Panc1 (cell line): ENCODE measurements around the gene PLCL1.

Source experiments
- CTCF ChIP-seq: fragments of 450-650 bp; IDR thresholded peaks from 2 replicates; pipeline ENCODE4 v1.5.1; 2017; ENCODE audit warnings: mild to moderate bottlenecking
- POLR2AphosphoS5 ChIP-seq: IDR thresholded peaks from 2 replicates; pipeline ENCODE4 v1.6.1; 2012; ENCODE audit warnings: mild to moderate bottlenecking, low read depth, low read length, moderate library complexity
- REST ChIP-seq, 2 experiments: IDR thresholded peaks; 2 replicates each; pipeline ENCODE4 v1.6.1; 2011 to 2012; ENCODE audit warnings: low read depth in 2 of 2, control low read depth in 1 of 2, low read length in 1 of 2, mild to moderate bottlenecking in 1 of 2, moderate library complexity in 1 of 2; ENCODE audit not compliant: insufficient read depth in 1 of 2
- SIN3A ChIP-seq: IDR thresholded peaks from 2 replicates; pipeline ENCODE4 v1.6.1; 2012; ENCODE audit warnings: low read depth, mild to moderate bottlenecking, low read length, moderate library complexity, borderline replicate concordance; ENCODE audit not compliant: insufficient read depth

GRCh38 chr2:197809064-197809463 lies 4.7 kb downstream of the PLCL1 start:
- TF ChIP-seq CTCF (no peak), REST (IDR thresholded peaks at IDR 0.05; ENCODE audit: insufficient read depth in 1 of 2, low read depth in 2 of 2, low read length in 1 of 2) (no peak), SIN3A (no peak), POLR2AphosphoS5 (no peak)
